Right lobe of liver (tissue), 6 donors: ENCODE data around the gene CST9. TPM values are rescaled to one million over a fixed set of nuclear protein-coding genes. Genes with fewer than 3 reads are reported as not detected.

Experiments used
- ATAC-seq, 4 donors: fragments of 200-7000 bp; cut with Tn5 transposase; one replicate each; pipeline ENCODE4 v1.9.1; 2020; ENCODE audit warnings: mild to moderate bottlenecking in 4 of 4, moderate library complexity in 4 of 4
- DNase-seq, 3 donors: peaks; one replicate each; pipeline ENCODE4 v3.0.0-alpha.2; 2020
- H3K27ac ChIP-seq, 3 donors: fragments of 200-600 bp; one replicate each; pipeline ENCODE4 v1.8.0; 2022
- H3K27me3 ChIP-seq, 2 donors: fragments of 200-600 bp; one replicate each; pipeline ENCODE4 v1.8.0; 2022
- H3K36me3 ChIP-seq, 4 donors: fragments of 200-600 bp; sonication (generic) in 1 of 4; one replicate each; pipeline versions ENCODE4 v1.5.1 to v1.8.0; 2017 to 2022; ENCODE audit warnings: control low read depth in 1 of 4
- H3K4me1 ChIP-seq, 4 donors: fragments of 200-600 bp; sonication (generic) in 1 of 4; one replicate each; pipeline versions ENCODE4 v1.5.1 to v1.8.0; 2017 to 2022; ENCODE audit warnings: control low read depth in 1 of 4
- H3K4me3 ChIP-seq, 3 donors: fragments of 200-600 bp; one replicate each; pipeline ENCODE4 v1.8.0; 2022
- H3K9me3 ChIP-seq, 4 donors: fragments of 200-600 bp; sonication (generic) in 1 of 4; one replicate each; pipeline versions ENCODE4 v1.5.1 to v1.8.0; 2017 to 2022; ENCODE audit warnings: control low read depth in 1 of 4
- POLR2A ChIP-seq: fragments of 450-650 bp; IDR thresholded peaks from one replicate; pipeline ENCODE4 v1.6.1; 2017; ENCODE audit warnings: antibody characterized with exemption, mild to moderate bottlenecking
- WGBS: methylation state at CpG from one replicate; pipeline ENCODE4 v1.1.6; 2018; ENCODE audit warnings: low coverage, low lambda C conversion rate; ENCODE audit not compliant: insufficient coverage; ENCODE audit errors: missing lambda C conversion rate; 5-methylcytosine and 5-hydroxymethylcytosine counted together
- intact Hi-C, 2 donors: fragments of 100-400 bp; cut with DNase I; formaldehyde crosslinking; loops; one replicate each; pipeline versions ENCODE4 v1.11.2 to v1.14.1; 2022
- total RNA-seq, 6 experiments: library from RNA; depleted of rRNA in 2 of 6; stranded (reverse); fragments of >200 nt in 2 of 6; fragmentation: NEBNext Ultra II Directional in 3 of 6; extraction: Animal tissue kit (Norgen Biotek cat#: 25700) in 3 of 6; gene quantifications; one replicate each; pipeline versions ENCODE4 v1.1.0 to v1.2.4, GENCODE V29; 2016 to 2023
- TF ChIP-seq, protein P1 (sequence below), 4 donors: fragments of 200-600 bp in 3 of 4; fragments of 450-650 bp in 1 of 4; IDR thresholded peaks; one replicate each; pipeline versions ENCODE4 v1.5.1 to v1.8.0; 2016 to 2022; ENCODE audit warnings: antibody characterized with exemption in 4 of 4, mild to moderate bottlenecking in 2 of 4
- donor health status: DM: no; HTN: yes; CAD: no.
- donor health status: DM: no; HTN: no; CAD: no.
- donor health status: DM: no; HTN: no; CAD: no.
- donor health status: DM: no; HTN: yes; CAD: no.
- donor health status: DM: no; HTN: yes; CAD: no.

The CST9 gene
- total RNA-seq, 6 experiments from 2014 or later, result not detected

DNA sequence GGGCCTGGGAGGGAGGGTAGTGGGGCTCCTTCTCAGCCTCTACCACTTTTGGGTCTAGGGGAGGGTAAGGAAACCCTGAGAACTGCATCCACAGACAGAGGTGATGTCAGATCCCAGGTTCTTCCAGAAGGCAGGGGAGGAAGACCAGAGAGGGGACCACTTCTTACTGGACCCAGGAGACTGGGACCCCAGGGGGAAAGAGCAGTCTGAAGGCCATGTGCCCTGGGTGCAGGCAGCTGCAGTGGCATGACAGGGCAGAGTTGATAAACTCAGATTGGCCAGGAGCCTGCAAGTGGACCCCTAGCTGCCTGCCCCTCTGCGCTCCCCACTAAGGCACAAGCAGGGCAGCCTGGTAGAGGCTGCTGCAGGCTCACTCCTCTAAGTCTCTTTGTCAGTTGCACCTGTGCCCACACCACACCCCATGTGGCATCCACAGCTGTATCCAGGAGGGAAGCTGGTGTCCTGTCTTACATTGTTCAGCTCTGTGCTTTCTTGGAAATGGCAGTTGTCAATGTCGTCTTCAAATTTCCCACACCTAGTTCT lies 40.1 kb downstream of the CST9 start:
- DNase-seq, result no peak

DNA sequence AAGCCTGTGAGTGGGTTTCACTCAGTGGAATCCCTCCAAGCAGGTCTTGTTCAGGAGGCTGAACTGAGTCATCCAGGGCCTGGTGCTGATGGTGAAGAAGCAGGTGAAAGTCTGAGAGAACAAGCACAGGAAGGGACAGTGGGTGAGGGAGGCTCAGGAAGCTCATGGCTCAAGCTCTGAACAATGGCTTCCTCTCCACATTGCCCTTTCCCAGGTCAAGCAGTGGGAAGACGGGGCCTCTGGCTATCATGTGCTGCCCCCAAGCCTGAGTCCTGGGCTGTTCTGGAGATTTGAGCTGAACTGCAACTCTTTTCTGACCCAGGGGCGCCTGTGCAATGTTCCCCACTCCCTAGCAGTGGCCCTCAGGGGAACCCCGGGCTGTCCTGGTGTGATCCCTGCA lies 40.8 kb downstream of the CST9 start:
- intact Hi-C loops, result no loop called here
- TF ChIP-seq, protein P1, sequence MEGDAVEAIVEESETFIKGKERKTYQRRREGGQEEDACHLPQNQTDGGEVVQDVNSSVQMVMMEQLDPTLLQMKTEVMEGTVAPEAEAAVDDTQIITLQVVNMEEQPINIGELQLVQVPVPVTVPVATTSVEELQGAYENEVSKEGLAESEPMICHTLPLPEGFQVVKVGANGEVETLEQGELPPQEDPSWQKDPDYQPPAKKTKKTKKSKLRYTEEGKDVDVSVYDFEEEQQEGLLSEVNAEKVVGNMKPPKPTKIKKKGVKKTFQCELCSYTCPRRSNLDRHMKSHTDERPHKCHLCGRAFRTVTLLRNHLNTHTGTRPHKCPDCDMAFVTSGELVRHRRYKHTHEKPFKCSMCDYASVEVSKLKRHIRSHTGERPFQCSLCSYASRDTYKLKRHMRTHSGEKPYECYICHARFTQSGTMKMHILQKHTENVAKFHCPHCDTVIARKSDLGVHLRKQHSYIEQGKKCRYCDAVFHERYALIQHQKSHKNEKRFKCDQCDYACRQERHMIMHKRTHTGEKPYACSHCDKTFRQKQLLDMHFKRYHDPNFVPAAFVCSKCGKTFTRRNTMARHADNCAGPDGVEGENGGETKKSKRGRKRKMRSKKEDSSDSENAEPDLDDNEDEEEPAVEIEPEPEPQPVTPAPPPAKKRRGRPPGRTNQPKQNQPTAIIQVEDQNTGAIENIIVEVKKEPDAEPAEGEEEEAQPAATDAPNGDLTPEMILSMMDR (IDR thresholded peaks at IDR 0.05), result no peak
- no peak for TF ChIP-seq POLR2A
- no peak for DNase-seq
- Histone ChIP-seq H3K4me1 (no peaks in the 10 kb centered on the region), H3K9me3 (no peaks in the 10 kb centered on the region), H3K4me3 (no peak overlapping the region), H3K27me3 (no peaks in the 10 kb centered on the region), H3K27ac (no peak overlapping the region), H3K36me3 (no peaks in the 10 kb centered on the region)
- no peak for ATAC-seq
- 40% methylated on average over 2 of the region's 3 CpGs for WGBS

More for the DNA sequence above, 40.1 kb downstream of the CST9 start:
- Histone ChIP-seq H3K27me3 (no peaks in the 10 kb centered on the region), H3K4me1 (peaks cover 0 to 3% (median 0%) of the 10 kb centered on the region in 4 donors), H3K36me3 (no peaks in the 10 kb centered on the region), H3K4me3 (no peak overlapping the region), H3K27ac (no peak overlapping the region), H3K9me3 (no peaks in the 10 kb centered on the region)
- 71% methylated on average over 1 of the region's 2 CpGs for WGBS
- ATAC-seq, result peak in 1 of 4 donors; percentile 8
- no peak for TF ChIP-seq POLR2A
- TF ChIP-seq, protein P1 (IDR thresholded peaks at IDR 0.05), result no peak
- intact Hi-C loops, result no loop called here

DNA sequence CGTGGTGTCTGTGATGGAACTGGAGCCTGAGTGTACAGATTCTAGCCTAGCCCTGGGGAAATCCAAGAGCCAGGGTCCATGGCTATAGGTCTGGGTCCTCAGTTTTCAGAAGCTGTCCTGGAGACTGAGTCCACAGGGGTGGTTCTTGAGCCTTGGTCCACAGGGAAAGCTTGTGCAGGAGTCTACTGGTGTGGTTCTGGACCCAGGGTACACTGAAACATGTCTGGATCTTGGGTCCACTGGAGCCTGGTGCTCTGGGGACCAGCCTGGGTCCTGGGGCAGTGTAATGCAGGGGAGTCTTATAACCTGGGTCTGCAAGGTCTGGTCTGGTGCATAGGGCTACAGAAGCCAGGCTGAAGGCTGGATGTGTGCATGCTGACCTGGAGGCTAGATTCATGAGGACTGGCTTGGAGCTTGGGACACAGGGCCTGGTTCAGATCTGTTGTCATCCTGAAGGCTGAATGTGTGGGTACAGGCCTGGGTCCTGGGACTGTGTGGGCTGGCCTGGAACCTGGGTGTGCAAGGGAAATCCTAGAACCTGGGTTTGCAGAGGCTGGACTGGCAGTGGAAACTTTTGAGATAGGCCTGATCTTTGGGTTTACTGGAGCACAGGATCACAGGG lies 42.9 kb downstream of the CST9 start:
- H3K27ac ChIP-seq, result no peak overlapping the region
- intact Hi-C loops, result no loop called here
- no peaks in the 10 kb centered on the region for H3K27me3 ChIP-seq
- peaks cover 0 to 6% (median 0%) of the 10 kb centered on the region in 4 donors for H3K9me3 ChIP-seq
- no peak overlapping the region for H3K4me3 ChIP-seq
- no peak for DNase-seq
- ATAC-seq, result no peak
- no peaks in the 10 kb centered on the region for H3K36me3 ChIP-seq
- no CpG with 5 or more reads among the region's 1 CpG for WGBS
- H3K4me1 ChIP-seq, result no peaks in the 10 kb centered on the region
- no peak for TF ChIP-seq POLR2A
- TF ChIP-seq, protein P1 (IDR thresholded peaks at IDR 0.05), result no peak

DNA sequence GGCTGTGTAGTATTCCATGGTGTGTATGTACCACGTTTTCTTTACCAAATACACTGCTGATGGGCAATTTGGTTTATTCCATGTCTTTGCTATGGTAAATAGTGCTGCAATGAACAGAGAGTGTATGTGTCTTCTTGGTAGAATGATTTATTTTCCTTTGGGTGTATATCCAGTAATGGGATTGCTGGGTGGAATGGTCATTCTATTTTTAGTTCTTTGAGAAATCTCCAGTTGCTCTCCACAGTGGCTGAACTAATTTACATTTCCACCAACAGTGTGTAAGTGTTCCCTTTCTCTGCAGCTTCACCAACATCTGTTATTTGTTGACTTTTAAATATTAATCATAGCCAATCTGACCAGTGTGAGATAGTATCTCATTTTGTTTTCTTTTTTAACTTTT lies 51.3 kb downstream of the CST9 start:
- no peaks in the 10 kb centered on the region for H3K4me1 ChIP-seq
- no peak overlapping the region for H3K27ac ChIP-seq
- TF ChIP-seq, protein P1 (IDR thresholded peaks at IDR 0.05), result no peak
- no peak for TF ChIP-seq POLR2A
- H3K36me3 ChIP-seq, result no peaks in the 10 kb centered on the region
- H3K27me3 ChIP-seq, result no peaks in the 10 kb centered on the region
- H3K9me3 ChIP-seq, result peaks cover 0 to 6% (median 0%) of the 10 kb centered on the region in 4 donors
- intact Hi-C loops, result no loop called here
- WGBS, result 24% methylated on average over 1 of the region's 1 CpG
- H3K4me3 ChIP-seq, result no peak overlapping the region
- DNase-seq (no peak), ATAC-seq (no peak)

Other genes starting within 250 kb of the CST9 start
- gene GZF1, start 243.7 kb downstream of the CST9 start, total RNA-seq, result 1 to 10 TPM; 3.5 to 9.6 (median 6.1) TPM
- gene NAPB, start 184.4 kb downstream of the CST9 start, total RNA-seq, result 1 to 10 TPM; 3.2 to 5.8 (median 4.9) TPM
- not detected for gene CSTL1, start 166.2 kb downstream of the CST9 start, total RNA-seq
- gene CST11, start 153.0 kb downstream of the CST9 start, total RNA-seq, result not detected
- gene CST8, start 114.8 kb downstream of the CST9 start, total RNA-seq, result not detected
- not detected for gene CST9L, start 37.4 kb downstream of the CST9 start, total RNA-seq
- 1,000 to 10,000 TPM in 1 of 6 experiments, 100 to 1,000 TPM in 5; 504 to 1,394 (median 638) TPM for gene CST3, start 32.0 kb upstream of the CST9 start, total RNA-seq
- gene CST4, start 83.1 kb upstream of the CST9 start, total RNA-seq, result not detected
- gene CST1, start 145.0 kb upstream of the CST9 start, total RNA-seq, result not detected
- gene CST2, start 220.8 kb upstream of the CST9 start, total RNA-seq, result under 1 TPM in 2 of 6 experiments, not detected in 4; 0.50 to 0.80 TPM